Panc1 (cell line): ENCODE data around the gene FNBP1L. TPM values are rescaled to one million over a fixed set of nuclear protein-coding genes. Genes with fewer than 3 reads are reported as not detected.

Experiments
- ATAC-seq: fragments of 200-7000 bp; cut with Tn5 transposase; 2 replicates; pipeline ENCODE4 v1.9.1; 2020; ENCODE audit warnings: mild to moderate bottlenecking, moderate library complexity
- BruUV-seq: library from RNA; stranded (reverse); fragments of 400-500 nt; replicated peaks from 2 replicates; lab custom pipeline; 2021; lab: Mats Ljungman, UMichigan
- CTCF ChIA-PET: fragments of 300-600 bp; sonication (Branson Sonifier 250); formaldehyde crosslinking; loops from one replicate; lab custom pipeline; 2022; ENCODE audit warnings: antibody characterized with exemption; lab: Charles Lee
- POLR2A ChIA-PET: fragments of 300-600 bp; sonication (Branson Sonifier 250); formaldehyde crosslinking; loops from one replicate; lab custom pipeline; 2022; ENCODE audit warnings: antibody characterized with exemption; lab: Charles Lee
- DNase-seq: peaks from one replicate; pipeline ENCODE4 v3.0.0-alpha.2; 2010; ENCODE audit warnings: low read depth, low spot score
- H3K27ac ChIP-seq: 2 replicates; pipeline ENCODE4 v1.5.1; 2011; ENCODE audit warnings: mild to moderate bottlenecking, low read length, inconsistent platforms
- H3K27me3 ChIP-seq: fragments of 200-500 bp; sonication (Bioruptor generic); 2 replicates; pipeline ENCODE4 v1.6.0; 2014; ENCODE audit warnings: low read length, inconsistent platforms; ENCODE audit not compliant: control insufficient read depth, insufficient read depth
- H3K36me3 ChIP-seq: fragments of 200-500 bp; sonication (Bioruptor generic); 2 replicates; pipeline ENCODE4 v1.5.1; 2014; ENCODE audit warnings: inconsistent platforms, mild to moderate bottlenecking, low read length, moderate library complexity; ENCODE audit not compliant: control insufficient read depth, insufficient read depth
- H3K4me1 ChIP-seq: 2 replicates; pipeline ENCODE4 v1.5.1; 2011; ENCODE audit warnings: inconsistent platforms, mild to moderate bottlenecking, low read length, moderate library complexity; ENCODE audit not compliant: control insufficient read depth, insufficient read depth
- H3K4me3 ChIP-seq, 2 experiments: 2 replicates each; pipeline ENCODE4 v1.5.1; 2011 to 2012; ENCODE audit warnings: low read depth in 2 of 2, low read length in 2 of 2, mild to moderate bottlenecking in 2 of 2, inconsistent platforms in 1 of 2, moderate library complexity in 1 of 2
- H3K9me3 ChIP-seq: fragments of 200-500 bp; sonication (Bioruptor generic); 2 replicates; pipeline ENCODE4 v1.5.1; 2014; ENCODE audit warnings: low read depth, mild to moderate bottlenecking, inconsistent platforms, low read length, moderate library complexity; ENCODE audit not compliant: control insufficient read depth, insufficient read depth
- CTCF ChIP-seq: fragments of 450-650 bp; IDR thresholded peaks from 2 replicates; pipeline ENCODE4 v1.5.1; 2017; ENCODE audit warnings: mild to moderate bottlenecking
- POLR2AphosphoS5 ChIP-seq: IDR thresholded peaks from 2 replicates; pipeline ENCODE4 v1.6.1; 2012; ENCODE audit warnings: mild to moderate bottlenecking, low read depth, low read length, moderate library complexity
- SIN3A ChIP-seq: IDR thresholded peaks from 2 replicates; pipeline ENCODE4 v1.6.1; 2012; ENCODE audit warnings: low read depth, mild to moderate bottlenecking, low read length, moderate library complexity, borderline replicate concordance; ENCODE audit not compliant: insufficient read depth
- TCF7L2 ChIP-seq: IDR thresholded peaks from 2 replicates; pipeline ENCODE4 v1.6.1; 2011; ENCODE audit warnings: mild to moderate bottlenecking, low read depth, low read length, inconsistent platforms
- in situ Hi-C: cut with HindIII; loops from 2 replicates; pipeline ENCODE4 v1.10.0; 2016; ENCODE audit warnings: low sequenced_read_pairs, low pct_unique_long_range_greater_than_20kb
- intact Hi-C: fragments of 100-400 bp; cut with micrococcal nuclease; formaldehyde crosslinking; loops from one replicate; pipeline ENCODE4 v1.10.0; 2022; ENCODE audit not compliant: unreplicated experiment
- total RNA-seq: library from RNA; stranded (reverse); gene quantifications from one replicate; pipeline ENCODE4 v1.2.1, GENCODE V29; 2021; ENCODE audit not compliant: unreplicated experiment
- TF ChIP-seq, protein P1 (sequence below), 2 experiments: IDR thresholded peaks; 2 replicates each; pipeline ENCODE4 v1.6.1; 2011 to 2012; ENCODE audit warnings: low read depth in 2 of 2, control low read depth in 1 of 2, low read length in 1 of 2, mild to moderate bottlenecking in 1 of 2, moderate library complexity in 1 of 2; ENCODE audit not compliant: insufficient read depth in 1 of 2

The FNBP1L gene
- total RNA-seq, 1 experiment from 2014 or later: 25.1 TPM

DNA sequence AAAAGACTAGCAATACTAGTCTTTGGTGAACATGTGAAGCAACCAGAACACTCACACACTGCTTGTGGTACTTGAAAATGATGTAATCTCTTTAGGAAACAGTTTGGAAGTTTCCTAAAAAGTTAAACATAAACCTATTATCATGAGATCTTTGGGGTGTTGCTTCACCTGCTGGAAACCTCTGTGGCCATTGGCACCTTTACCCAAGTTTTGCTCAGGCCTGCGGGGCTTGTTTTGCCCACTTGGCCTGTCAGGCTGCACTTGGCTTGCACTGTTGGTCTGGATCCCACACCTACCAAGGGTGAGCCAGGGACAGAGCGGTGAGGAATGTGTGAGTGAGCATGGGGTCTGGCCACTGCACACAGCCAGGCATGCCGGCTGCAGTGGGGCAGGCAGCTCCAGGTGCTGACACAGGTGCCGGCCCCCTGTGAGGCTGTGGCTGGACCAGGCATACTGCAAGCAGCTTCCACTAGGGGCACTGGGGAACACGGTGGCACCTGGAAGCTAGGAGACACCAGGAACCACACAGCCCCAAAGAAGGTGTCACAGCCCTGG, 14.4 kb upstream of the FNBP1L start:
- no TSS peak for BruUV-seq
- ATAC-seq (no peak), DNase-seq (no peak)
- CTCF ChIA-PET: interaction anchor here (1.8 kb wide), 1 partner anchor 129 kb away, joined by 5 read pairs; no protein-coding TSS in a partner anchor
- intact Hi-C loops (loop anchor here (10.0 kb wide), 1 partner anchor 181 kb away; no protein-coding TSS in a partner anchor), in situ Hi-C loops (no loop called here)
- Histone ChIP-seq H3K4me1 (no peaks in the 10 kb centered on the region), H3K9me3 (no peaks in the 10 kb centered on the region), H3K4me3 (no peak overlapping the region), H3K27ac (no peak overlapping the region), H3K27me3 (no peaks in the 10 kb centered on the region), H3K36me3 (no peaks in the 10 kb centered on the region)
- POLR2A ChIA-PET: no interaction called here
- TF ChIP-seq SIN3A (no peak), TCF7L2 (no peak), POLR2AphosphoS5 (no peak), CTCF (no peak)
- TF ChIP-seq, protein P1, sequence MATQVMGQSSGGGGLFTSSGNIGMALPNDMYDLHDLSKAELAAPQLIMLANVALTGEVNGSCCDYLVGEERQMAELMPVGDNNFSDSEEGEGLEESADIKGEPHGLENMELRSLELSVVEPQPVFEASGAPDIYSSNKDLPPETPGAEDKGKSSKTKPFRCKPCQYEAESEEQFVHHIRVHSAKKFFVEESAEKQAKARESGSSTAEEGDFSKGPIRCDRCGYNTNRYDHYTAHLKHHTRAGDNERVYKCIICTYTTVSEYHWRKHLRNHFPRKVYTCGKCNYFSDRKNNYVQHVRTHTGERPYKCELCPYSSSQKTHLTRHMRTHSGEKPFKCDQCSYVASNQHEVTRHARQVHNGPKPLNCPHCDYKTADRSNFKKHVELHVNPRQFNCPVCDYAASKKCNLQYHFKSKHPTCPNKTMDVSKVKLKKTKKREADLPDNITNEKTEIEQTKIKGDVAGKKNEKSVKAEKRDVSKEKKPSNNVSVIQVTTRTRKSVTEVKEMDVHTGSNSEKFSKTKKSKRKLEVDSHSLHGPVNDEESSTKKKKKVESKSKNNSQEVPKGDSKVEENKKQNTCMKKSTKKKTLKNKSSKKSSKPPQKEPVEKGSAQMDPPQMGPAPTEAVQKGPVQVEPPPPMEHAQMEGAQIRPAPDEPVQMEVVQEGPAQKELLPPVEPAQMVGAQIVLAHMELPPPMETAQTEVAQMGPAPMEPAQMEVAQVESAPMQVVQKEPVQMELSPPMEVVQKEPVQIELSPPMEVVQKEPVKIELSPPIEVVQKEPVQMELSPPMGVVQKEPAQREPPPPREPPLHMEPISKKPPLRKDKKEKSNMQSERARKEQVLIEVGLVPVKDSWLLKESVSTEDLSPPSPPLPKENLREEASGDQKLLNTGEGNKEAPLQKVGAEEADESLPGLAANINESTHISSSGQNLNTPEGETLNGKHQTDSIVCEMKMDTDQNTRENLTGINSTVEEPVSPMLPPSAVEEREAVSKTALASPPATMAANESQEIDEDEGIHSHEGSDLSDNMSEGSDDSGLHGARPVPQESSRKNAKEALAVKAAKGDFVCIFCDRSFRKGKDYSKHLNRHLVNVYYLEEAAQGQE (IDR thresholded peaks at IDR 0.05; ENCODE audit: insufficient read depth in 1 of 2, low read depth in 2 of 2, low read length in 1 of 2): no peak

GRCh38 chr1:93434088-93434487, 13.8 kb upstream of the FNBP1L start:
- H3K4me3 ChIP-seq: no peak overlapping the region
- no peaks in the 10 kb centered on the region for H3K9me3 ChIP-seq
- no peaks in the 10 kb centered on the region for H3K36me3 ChIP-seq
- no peaks in the 10 kb centered on the region for H3K27me3 ChIP-seq
- intact Hi-C loops: loop anchor here (10.0 kb wide), 1 partner anchor 181 kb away; no protein-coding TSS in a partner anchor
- no peak overlapping the region for H3K27ac ChIP-seq
- ATAC-seq (no peak), DNase-seq (no peak)
- no peaks in the 10 kb centered on the region for H3K4me1 ChIP-seq
- POLR2A ChIA-PET: no interaction called here
- no TSS peak for BruUV-seq
- CTCF ChIA-PET: interaction anchor here (1.8 kb wide), 1 partner anchor 130 kb away, joined by 5 read pairs; no protein-coding TSS in a partner anchor
- in situ Hi-C loops: no loop called here
- TF ChIP-seq SIN3A (no peak), POLR2AphosphoS5 (no peak), CTCF (no peak), TCF7L2 (no peak)
- TF ChIP-seq, protein P1 (IDR thresholded peaks at IDR 0.05; ENCODE audit: insufficient read depth in 1 of 2, low read depth in 2 of 2, low read length in 1 of 2): no peak
